ENCODE results near the gene SEMA3C. TPM values are rescaled to one million over a fixed set of nuclear protein-coding genes. Genes with fewer than 3 reads are reported as not detected.
"Not testable (repeated sequence)": the region's sequence is repeated elsewhere in the genome, so short reads cannot be mapped to it uniquely, and the experiment has no call there.

Gene SEMA3C
- total RNA-seq, 4 donors from 2014 or later, result 117 to 181 (median 158) TPM

DNA sequence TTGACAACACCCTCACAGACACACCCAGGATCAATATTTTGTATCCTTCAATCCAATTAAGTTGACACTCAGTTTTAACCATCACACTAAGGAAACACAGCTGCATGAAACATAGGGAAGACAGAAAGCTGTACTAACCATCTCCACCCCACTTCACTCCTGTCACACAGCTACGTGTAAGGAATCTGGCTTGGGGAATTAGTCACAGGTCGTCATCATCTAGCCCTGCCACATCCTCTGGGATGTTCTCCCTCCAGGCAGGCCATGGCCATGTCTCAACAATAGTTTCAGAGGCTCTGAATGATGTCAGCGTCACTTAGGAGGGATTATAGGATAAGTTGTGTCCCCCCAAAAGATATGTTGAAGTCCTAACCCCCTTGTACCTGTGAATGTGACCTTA, 10.8 kb upstream of the SEMA3C start:
- DNase-seq (ENCODE audit: extremely low spot score), result no peak
- TF ChIP-seq EP300 (IDR thresholded peaks at IDR 0.05) (no peak), POLR2A (IDR thresholded peaks at IDR 0.05; ENCODE audit: low read depth) (no peak), POLR2AphosphoS5 (IDR thresholded peaks at IDR 0.05) (no peak)
- TF ChIP-seq, protein P1, sequence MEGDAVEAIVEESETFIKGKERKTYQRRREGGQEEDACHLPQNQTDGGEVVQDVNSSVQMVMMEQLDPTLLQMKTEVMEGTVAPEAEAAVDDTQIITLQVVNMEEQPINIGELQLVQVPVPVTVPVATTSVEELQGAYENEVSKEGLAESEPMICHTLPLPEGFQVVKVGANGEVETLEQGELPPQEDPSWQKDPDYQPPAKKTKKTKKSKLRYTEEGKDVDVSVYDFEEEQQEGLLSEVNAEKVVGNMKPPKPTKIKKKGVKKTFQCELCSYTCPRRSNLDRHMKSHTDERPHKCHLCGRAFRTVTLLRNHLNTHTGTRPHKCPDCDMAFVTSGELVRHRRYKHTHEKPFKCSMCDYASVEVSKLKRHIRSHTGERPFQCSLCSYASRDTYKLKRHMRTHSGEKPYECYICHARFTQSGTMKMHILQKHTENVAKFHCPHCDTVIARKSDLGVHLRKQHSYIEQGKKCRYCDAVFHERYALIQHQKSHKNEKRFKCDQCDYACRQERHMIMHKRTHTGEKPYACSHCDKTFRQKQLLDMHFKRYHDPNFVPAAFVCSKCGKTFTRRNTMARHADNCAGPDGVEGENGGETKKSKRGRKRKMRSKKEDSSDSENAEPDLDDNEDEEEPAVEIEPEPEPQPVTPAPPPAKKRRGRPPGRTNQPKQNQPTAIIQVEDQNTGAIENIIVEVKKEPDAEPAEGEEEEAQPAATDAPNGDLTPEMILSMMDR (IDR thresholded peaks at IDR 0.05), result no peak
- H3K36me3 ChIP-seq, result no peaks in the 10 kb centered on the region
- WGBS, result 84% methylated on average over 3 of the region's 3 CpGs
- intact Hi-C loops (cut with DNase I), result loop anchor here (10.0 kb wide), 1 partner anchor 535 kb away; no protein-coding TSS in a partner anchor
- H3K4me3 ChIP-seq, result no peak overlapping the region
- no peaks in the 10 kb centered on the region for H3K4me1 ChIP-seq
- no peaks in the 10 kb centered on the region for H3K9me3 ChIP-seq
- H3K27ac ChIP-seq (replicated peaks in 1 of 4), result no peak overlapping the region
- H3K27me3 ChIP-seq, result no peaks in the 10 kb centered on the region

- H3K27me3 ChIP-seq; H3K4me1 ChIP-seq; H3K4me3 ChIP-seq; H3K27ac ChIP-seq (replicated peaks in 1 of 4); DNase-seq (ENCODE audit: extremely low spot score); H3K36me3 ChIP-seq; H3K9me3 ChIP-seq: not testable (repeated sequence)
- WGBS, result 96% methylated on average over 6 of the region's 6 CpGs
- intact Hi-C loops (cut with DNase I), result loop anchor here (10.0 kb wide), 1 partner anchor 538 kb away; no protein-coding TSS in a partner anchor
These were observed 8.1 kb upstream of the SEMA3C start for GRCh38 chr7:80926955-80927354.

- peaks cover 4 to 10% (median 9%) of the 10 kb centered on the region in 4 donors for H3K4me1 ChIP-seq
- H3K36me3 ChIP-seq, result no peaks in the 10 kb centered on the region
- intact Hi-C loops (cut with DNase I), result loop anchor here (10.0 kb wide), 1 partner anchor 541 kb away; no protein-coding TSS in a partner anchor
- no peak overlapping the region for H3K27ac ChIP-seq (replicated peaks in 1 of 4)
- H3K27me3 ChIP-seq, result no peaks in the 10 kb centered on the region
- DNase-seq (ENCODE audit: extremely low spot score), result no peak
- WGBS, result 50% methylated on average over 2 of the region's 2 CpGs
- H3K4me3 ChIP-seq, result no peak overlapping the region
- no peaks in the 10 kb centered on the region for H3K9me3 ChIP-seq
- TF ChIP-seq POLR2AphosphoS5 (IDR thresholded peaks at IDR 0.05), result no peak
- TF ChIP-seq, protein P1 (IDR thresholded peaks at IDR 0.05), result no peak
- no peak for TF ChIP-seq POLR2A (IDR thresholded peaks at IDR 0.05; ENCODE audit: low read depth)
- TF ChIP-seq EP300 (IDR thresholded peaks at IDR 0.05), result no peak
These were observed 5.2 kb upstream of the SEMA3C start for GRCh38 chr7:80924090-80924489.

GRCh38 chr7:80923211-80923612, 4.4 kb upstream of the SEMA3C start:
- intact Hi-C loops (cut with DNase I), result loop anchor here (10.0 kb wide), 1 partner anchor 542 kb away; no protein-coding TSS in a partner anchor
- H3K4me1 ChIP-seq, result peaks cover 4 to 10% (median 9%) of the 10 kb centered on the region in 4 donors
- H3K36me3 ChIP-seq, result no peaks in the 10 kb centered on the region
- no peak for DNase-seq (ENCODE audit: extremely low spot score)
- no peak overlapping the region for H3K4me3 ChIP-seq
- H3K27me3 ChIP-seq, result no peaks in the 10 kb centered on the region
- H3K9me3 ChIP-seq, result no peaks in the 10 kb centered on the region
- 90% methylated on average over 4 of the region's 4 CpGs for WGBS
- TF ChIP-seq, protein P1 (IDR thresholded peaks at IDR 0.05), result no peak
- TF ChIP-seq POLR2AphosphoS5 (IDR thresholded peaks at IDR 0.05) (no peak), POLR2A (IDR thresholded peaks at IDR 0.05; ENCODE audit: low read depth) (no peak), EP300 (IDR thresholded peaks at IDR 0.05) (no peak)
- H3K27ac ChIP-seq (replicated peaks in 1 of 4), result no peak overlapping the region

DNA sequence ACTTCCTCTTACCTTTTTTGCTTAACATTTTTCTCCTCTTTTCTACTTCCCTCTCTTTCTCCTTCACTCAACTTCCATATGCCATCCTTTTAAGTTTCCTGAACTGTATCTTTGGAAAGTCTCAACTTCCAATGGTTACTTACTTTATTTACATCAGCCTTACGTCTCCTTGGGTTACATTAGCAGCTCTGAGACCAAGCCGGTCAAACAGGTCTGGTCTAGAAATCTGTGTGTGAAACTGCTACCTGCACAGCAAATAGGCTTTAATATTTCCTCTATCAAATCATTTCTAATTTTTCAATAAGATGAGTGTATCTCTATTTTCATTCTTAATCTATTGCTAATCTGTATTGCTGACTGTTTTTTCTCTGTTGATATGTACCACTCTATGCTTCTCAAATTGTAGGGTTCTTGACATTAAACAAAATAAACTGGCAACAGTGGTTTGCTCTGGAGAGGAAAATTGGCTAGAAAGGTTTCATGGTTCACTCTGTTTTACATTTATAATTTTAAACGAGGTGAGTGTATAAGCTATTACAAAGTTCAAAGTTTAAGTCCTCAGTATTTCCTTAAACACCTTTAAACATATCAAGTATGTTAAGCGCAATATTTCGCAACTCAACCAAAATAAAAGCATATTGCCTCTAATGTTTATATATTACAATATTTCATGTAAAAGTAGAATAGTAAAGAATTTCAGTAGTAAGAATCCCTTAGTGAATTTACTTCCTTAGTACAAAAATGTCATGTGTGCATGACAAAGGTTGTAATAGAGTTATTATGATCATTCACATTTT, 3.6 kb upstream of the SEMA3C start:
- Histone ChIP-seq H3K27me3 (no peaks in the 10 kb centered on the region), H3K9me3 (no peaks in the 10 kb centered on the region), H3K4me3 (no peak overlapping the region), H3K4me1 (peaks cover 4 to 10% (median 9%) of the 10 kb centered on the region in 4 donors), H3K36me3 (no peaks in the 10 kb centered on the region), H3K27ac (replicated peaks in 1 of 4) (no peak overlapping the region)
- intact Hi-C loops (cut with DNase I), result loop anchor here (10.0 kb wide), 1 partner anchor 542 kb away; no protein-coding TSS in a partner anchor
- 89% methylated on average over 5 of the region's 5 CpGs for WGBS
- DNase-seq (ENCODE audit: extremely low spot score), result no peak
- no peak for TF ChIP-seq POLR2AphosphoS5 (IDR thresholded peaks at IDR 0.05)
- TF ChIP-seq, protein P1 (IDR thresholded peaks at IDR 0.05), result no peak
- no peak for TF ChIP-seq POLR2A (IDR thresholded peaks at IDR 0.05; ENCODE audit: low read depth)
- no peak for TF ChIP-seq EP300 (IDR thresholded peaks at IDR 0.05)
